GM12891 (cell line): ENCODE results near the gene KAZN.

Experiments used
- PAX5 ChIP-seq: IDR thresholded peaks from 2 replicates; pipeline ENCODE4 v1.6.1; 2011; ENCODE audit warnings: low read length, moderate library complexity, mild to moderate bottlenecking; ENCODE audit not compliant: insufficient read depth, severe bottlenecking
- POLR2A ChIP-seq: IDR thresholded peaks from 2 replicates; pipeline ENCODE4 v1.6.1; 2011; ENCODE audit warnings: low read depth, low read length, control low read depth
- POLR2AphosphoS5 ChIP-seq: IDR thresholded peaks from 2 replicates; pipeline ENCODE4 v1.6.1; 2011; ENCODE audit warnings: low read depth, low read length, control low read depth
- POU2F2 ChIP-seq: IDR thresholded peaks from 2 replicates; pipeline ENCODE4 v1.6.1; 2011; ENCODE audit warnings: low read depth, mild to moderate bottlenecking, control low read depth, low read length, moderate library complexity
- SPI1 ChIP-seq: IDR thresholded peaks from 2 replicates; pipeline ENCODE4 v1.6.1; 2011; ENCODE audit warnings: low read depth, low read length, control low read depth
- TAF1 ChIP-seq: IDR thresholded peaks from 2 replicates; pipeline ENCODE4 v1.6.1; 2011; ENCODE audit warnings: low read depth, low read length, control low read depth

DNA sequence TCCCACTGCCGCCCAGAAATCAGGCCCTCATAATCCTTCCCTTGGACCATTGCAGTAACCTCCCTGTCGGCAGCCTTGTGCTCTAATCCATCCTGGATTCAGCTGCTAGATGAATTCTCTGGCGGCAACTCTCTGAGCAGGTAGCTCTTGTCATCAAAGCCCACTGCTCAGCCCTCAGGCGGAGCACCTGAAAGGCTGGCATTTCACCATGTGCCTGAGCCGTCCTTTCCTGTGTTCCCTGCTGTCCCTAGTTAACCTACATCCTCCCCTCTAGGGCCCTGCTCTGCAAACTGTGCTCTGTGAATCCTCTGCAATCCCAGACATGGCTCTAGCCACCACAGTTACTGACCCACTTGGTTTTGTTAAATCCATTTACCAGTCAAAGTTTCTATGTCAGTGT lies 118.0 kb downstream of the KAZN start:
- TF ChIP-seq POLR2AphosphoS5 = no peak
- TF ChIP-seq POLR2A = no peak
- TF ChIP-seq TAF1 = no peak
- no peak for TF ChIP-seq POU2F2
- TF ChIP-seq PAX5 = no peak
- TF ChIP-seq SPI1 = no peak
